ENCODE data around the gene ATL2.
A peak's percentile ranks its signal among the peaks of the same experiment; 100 is the strongest.
"Not testable (repeated sequence)": the region's sequence is repeated elsewhere in the genome, so short reads cannot be mapped to it uniquely, and the experiment has no call there.

The ATL2 gene

DNA sequence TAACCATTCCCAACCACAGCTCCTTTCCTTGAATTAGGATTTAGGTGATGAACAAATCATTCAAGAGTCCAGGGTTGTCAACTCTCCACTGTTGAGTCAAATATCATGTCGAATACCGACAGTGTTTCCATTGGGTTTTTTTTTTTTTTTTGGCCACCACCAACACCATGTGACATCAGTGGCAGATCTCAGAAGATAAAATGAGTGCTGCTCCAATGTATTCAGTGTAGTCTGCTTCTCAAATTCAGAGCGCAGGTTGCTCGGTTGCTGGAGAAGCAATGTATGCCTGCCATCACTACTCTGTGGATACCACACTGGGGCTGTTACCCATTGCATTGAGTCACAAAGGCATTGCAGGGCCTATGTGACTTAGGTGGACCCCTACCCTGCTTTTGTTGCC, 10.8 kb upstream of the ATL2 start:
- no peak for DNase-seq

DNA sequence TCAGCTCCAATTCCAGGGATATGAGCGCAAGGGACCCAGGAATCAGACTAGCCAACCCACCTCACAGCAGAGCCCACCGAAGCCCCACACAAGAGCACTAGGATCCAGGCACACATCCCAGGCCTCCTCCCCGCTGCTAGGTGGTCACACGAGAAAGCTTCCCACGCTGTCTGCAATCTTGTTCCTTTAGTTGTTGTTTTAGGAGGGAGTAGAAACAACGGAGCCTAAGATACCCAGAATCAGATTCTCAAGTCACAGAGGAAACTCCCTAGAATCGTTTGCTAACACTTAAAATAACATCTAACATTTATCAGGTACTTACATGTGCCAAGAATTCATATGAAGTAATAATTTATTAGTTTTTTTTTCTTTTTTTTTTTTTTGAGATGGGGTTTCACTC, 9.7 kb upstream of the ATL2 start:
- DNase-seq = no peak

DNA sequence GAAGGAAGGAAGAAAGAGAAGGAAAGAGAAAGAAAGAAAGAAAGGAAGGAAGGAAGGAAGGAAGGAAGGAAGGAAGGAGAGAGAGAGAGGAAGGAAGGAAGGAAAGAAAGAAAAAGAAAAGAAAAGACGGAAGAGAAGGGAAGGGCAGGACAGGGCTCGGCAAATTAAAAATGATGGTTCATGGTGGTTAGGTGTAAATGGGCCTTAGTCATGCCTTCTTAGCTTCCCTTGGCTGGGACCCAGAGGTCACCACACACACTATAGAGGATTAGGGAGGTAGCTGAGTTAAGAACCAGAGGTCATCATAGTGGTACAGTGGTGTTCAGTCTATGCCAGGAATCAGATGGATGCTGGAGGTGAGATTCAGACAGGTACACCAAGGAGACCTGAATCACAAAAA, 9.3 kb upstream of the ATL2 start:
- DNase-seq = no peak

DNA sequence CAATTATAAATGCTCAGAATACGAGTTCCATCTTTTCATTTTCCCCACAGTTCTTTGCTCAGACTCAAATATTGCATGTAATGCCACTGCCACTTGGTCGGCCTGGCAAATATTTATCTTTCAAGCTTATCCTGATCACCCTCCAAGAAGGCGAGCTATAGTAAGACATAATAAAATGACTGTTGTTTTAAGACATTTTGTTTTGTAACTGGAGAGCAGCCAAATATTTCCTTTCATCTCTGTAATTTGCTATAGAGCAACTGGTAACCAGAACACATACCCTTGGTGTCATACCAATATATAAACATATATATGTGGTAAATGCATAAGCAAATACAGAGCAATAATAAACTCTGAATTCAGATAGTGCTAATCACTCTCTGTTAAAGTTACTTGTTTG, 7.3 kb upstream of the ATL2 start:
- no peak for DNase-seq

DNA sequence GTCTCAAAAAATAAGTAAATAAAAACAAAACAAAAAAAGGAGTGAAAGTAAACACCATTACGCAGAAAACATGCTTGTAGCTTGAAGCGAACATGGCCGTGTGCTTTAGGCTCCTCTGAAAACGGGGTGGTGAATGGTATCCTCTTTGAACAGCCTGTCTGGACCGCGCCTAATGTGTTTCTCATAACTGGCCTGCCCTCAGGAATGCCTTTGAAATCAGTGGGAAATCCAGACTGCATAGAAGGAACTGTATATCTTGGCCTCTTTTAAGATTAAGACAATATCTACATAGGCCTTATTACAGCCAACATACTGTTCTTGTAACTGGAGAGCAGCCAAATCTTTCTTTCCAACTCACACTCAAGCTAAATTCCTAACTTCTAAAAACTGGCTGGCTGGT, 6.7 kb upstream of the ATL2 start:
- not testable (repeated sequence) for DNase-seq

DNA sequence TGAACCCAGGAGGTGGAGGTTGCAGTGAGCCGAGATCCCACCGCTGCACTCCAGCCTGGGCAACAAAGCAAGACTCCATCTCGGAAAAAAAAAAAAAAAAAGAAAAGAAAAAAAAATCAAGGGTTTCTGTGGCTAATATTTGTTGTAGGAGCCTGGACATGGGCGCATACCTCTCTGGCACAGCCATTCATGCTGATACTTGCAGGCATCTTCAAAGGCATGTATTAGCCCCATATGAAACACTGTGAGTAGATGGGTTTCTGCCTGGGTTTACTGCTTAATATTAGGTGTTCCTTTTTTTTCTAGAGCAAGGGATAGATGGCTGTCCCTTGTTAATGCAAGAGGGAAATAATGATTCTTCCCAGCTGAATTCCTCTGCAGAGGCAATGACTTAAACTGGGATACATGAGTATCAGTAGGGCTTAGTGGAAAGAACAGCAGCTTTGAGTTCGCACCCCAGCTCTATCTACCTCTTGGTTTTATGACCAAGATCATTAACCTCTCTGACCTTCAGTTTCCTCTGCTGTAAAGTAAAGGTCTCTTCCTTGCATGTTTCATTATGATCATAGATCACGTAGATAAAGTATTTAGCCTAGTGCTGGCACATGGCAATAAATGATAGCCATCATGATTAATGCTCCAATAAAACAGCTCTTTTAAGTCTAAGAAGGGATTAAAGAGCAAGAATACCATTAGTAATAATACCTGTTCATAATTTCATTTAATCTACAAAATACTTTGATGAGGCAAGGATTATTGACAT, 4.5 kb upstream of the ATL2 start:
- DNase-seq = no peak

DNA sequence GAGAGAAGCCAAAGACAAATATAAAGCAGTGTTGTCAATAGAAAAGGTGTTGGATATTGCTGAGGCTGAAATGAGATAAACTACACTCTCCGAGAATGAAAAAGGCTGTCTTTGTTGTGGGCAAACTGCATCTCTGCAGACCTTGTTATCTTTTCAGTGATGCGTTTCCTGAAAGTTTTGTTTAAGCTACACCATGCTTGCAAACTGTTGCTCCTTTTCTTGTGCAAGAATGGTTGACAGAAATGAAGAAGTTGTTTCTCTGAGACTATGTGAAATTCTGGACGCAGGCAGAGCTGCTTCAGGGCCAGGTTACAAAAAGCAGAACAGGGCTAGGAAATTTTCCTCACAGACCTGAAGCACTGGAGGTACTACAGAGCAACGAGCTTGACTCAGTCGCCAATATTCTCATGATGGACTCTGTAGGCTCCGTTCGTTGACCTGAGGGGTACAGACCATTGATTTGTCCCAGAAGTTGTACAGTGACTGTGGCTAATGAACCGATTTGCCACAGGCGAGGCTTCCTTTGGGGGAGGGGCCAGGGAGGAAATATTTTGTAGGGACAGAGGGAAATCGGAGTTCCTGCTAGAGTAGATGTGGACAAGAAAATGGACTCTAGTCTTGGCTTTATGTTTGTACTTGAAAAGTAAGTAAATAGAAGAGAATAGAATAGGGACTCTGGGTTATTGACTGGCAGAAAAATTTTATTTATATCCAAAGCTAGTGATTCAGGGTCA, 3.5 kb upstream of the ATL2 start:
- DNase-seq = peak; percentile 79

DNA sequence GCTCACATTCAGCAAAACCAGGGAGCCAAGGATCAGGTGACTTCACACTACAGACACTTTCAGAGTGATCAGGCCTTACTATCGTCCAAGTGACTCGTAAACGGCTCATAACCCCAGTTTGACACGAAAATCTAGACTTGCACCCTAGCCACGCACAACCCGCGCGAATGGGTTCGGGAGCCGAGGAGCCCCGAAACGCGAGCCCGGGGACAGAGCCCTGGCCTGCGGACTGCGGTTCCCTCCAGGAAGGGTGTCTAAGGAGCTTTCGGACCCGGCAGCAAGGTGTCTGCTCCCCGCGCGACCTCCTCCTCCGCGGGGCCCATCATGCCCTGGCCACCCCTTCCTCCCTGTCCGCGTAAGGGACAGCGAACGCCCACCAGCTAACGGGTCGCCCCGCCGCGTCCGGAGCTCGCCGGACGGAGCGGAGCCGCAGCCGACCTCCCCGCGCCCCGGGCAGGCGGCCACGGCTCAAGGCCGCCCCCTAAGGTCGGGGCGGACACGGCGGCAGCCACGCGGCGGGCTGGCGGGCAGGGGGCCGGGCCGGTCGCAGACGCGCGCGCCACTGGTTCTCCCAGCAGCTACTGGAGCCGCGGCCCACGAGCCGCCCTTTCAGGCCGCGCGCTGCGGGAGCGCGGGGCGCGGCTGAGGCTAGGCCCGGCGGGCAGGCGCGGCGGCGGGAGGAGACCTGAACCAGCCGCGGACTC, 575 bp downstream of the ATL2 start:
- peak; percentile 54 for DNase-seq

DNA sequence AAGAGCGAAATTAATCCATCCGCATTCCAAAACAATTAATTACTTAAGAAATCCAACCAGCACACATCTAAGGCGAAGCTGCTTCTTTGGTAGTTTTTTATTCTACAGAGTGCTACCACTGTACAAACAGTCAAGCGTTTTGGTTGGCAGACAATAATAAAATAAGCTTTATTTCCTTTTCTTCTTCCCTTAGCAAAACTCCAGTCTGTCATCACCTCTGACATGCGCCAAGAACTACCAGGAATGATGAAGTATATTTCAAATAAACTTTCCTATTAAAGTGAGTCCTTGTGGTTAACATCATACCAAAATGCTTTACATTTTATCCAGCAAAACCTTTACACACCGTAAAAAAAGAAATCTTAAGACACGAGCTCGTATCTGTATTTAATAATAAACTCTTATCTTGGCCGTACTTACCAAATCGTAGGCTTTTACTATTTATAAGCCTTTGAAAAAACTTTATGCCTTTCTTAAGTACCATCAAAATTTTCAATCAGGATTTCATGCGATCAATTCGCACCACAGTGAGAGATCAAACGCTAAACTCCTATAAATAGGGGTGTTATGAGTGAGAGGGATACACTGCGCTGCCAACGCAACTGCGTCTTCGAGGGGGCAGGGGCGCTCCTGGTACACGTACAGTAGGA, 1.3 kb downstream of the ATL2 start:
- no peak for DNase-seq

DNA sequence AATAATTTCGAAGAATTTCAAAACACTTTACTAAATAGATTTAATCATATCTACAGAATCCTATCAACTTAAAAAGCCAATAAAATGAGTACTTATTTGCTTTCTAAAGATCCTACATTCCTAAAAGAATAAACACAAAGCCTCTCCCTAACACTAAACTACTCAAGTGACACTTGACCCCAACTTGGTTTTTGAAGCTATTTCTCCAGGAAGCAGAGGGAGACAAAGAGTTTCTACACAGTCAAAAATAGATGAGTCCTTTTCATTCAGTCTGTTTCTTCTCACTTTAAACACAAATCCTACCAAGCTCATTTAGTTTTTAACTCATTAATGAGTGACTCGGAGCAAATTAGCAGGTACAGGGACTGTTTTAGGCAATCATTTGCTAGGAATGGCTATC, 2.1 kb downstream of the ATL2 start:
- no peak for DNase-seq

DNA sequence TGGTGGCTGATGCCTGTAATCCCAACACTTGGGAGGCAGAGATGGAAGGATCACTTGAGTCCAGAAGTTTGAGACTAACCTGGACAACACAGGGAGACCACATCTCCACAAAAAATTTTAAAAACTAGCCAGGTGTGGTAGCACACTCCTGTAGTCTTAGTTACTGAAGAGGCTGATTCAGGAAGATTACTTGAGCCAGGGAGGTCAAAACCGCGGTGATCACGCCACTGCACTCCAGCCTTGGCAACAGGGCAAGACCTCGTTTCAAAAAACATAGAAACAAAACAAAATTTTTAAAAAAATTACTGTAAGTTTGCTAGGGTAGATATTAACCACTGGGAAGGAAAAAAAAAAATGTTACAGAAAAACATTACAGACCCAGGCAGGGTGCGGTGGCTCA, 5.8 kb downstream of the ATL2 start:
- DNase-seq = no peak

DNA sequence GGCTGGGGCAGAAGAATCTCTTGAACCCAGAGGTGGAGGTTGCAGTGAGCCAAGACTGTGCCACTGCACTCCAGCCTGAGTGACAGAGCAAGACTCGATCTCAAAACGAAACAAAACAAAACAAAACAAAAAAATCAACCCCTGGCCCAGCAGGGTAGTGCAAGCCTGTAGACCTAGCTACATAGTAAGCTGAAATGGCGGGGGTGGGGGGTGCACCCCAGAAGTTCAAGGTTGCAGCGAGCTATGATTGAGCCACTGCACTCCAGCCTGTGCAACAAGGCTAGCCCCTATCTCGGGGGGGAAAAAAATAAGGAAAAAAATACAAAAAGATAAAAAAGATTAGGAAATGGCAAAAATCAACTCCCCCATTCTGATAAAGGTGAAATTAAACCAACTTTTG, 6.4 kb downstream of the ATL2 start:
- no peak for DNase-seq

DNA sequence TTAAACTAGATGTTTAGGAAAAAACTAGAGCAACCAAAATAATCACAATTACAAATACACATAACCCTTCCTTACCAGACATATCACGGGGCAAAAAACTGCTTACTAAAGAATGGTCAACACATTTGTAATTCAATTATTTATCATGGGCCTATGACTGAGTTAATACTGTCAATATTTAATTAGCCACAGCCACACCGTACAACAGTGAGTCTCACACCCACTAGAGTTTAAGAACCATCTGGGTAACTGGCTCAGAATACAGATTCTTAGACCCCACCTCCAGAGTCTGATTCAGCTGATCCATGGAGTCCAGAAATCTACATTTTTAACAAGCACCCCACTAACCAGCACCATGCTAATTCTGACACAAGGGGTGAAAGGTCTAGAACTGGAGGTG, 14.8 kb downstream of the ATL2 start:
- no peak for DNase-seq

DNA sequence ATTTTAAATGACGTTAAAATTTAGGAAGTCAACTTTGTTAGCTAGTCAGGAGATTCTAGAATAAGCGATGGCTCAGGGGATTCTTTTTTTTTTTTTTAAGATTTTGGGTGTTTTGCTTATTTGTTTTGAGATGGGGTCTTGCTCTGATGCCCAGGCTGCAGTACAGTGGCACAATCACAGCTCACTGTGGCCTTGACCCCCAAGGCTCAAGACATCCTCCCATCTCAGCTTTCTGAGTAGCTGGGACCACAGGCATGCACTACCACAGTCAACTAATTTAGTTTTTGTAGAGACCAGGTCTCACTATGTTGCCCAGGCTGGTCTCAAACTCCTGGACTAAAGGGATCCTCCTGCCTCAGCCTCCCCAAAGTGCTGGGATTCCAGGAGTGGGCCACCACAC, 16.9 kb downstream of the ATL2 start:
- DNase-seq = no peak

DNA sequence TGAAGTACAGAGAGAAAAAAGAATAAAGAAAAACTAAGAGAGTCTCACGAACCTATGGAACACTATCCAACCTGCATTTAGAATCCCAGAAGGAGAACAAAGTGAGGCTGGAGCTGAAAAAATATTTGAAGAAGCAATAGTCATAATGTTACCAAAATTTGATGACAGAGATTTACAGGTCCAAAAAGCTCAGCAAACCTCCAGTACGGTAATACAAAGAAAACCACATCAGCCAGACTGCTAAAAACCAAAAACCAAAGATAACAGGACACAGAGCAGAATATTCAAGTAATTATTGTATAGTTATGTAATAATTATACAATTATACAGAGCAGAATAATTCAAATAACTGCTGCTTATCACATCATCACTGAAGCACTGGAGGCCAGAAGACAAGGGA, 23.7 kb downstream of the ATL2 start:
- no peak for DNase-seq

DNA sequence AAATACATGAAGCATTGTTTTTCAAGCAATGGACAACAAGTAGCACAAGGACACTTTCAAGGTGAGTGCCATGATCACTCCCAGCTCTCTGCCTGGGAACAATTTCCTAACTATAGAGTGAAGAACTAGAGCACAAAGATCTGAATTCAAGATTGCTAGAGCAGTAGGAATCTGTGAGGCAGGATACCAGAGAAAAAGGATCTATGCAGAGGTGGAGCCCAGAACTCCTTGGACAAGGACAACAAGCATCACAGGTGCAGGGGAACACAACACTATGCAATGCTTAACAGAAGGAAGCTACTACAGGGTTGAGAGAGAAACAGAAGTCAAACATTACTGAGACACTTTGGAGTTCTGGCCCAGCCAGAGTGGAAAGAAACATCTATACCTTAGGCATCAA, 24.7 kb downstream of the ATL2 start:
- DNase-seq = no peak

DNA sequence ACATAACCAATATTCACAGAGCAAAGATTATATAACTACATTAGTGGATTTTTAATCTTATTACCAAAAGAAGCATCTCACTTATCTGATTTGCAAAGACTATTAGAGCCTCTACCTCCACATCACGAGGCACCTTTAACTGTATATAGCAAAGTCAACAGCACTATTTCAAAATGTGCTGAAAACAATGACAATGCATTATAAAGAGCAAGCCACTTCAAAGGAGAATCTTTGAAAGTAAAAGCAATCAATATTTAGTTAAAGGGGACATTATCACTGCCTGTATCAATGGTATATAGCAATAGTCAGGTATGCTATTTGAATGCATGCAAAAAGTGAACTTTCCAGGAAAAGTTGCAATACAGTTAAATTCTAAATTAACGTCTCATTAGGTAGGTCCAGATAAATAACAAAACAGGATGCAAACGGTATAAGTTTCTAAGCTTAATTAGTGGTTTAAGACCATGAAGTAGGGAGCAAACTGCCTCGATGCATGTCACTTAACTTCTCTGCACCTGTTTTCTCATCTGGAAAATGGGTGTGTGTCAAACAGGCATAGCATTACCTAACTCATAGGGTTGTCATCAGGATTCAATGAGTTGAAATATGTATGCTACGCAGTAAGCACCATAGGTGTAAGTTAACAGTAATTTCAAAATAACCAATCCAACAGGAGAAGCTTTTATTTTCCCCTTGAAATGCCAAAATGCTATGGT, 31.6 kb downstream of the ATL2 start:
- DNase-seq = no peak

DNA sequence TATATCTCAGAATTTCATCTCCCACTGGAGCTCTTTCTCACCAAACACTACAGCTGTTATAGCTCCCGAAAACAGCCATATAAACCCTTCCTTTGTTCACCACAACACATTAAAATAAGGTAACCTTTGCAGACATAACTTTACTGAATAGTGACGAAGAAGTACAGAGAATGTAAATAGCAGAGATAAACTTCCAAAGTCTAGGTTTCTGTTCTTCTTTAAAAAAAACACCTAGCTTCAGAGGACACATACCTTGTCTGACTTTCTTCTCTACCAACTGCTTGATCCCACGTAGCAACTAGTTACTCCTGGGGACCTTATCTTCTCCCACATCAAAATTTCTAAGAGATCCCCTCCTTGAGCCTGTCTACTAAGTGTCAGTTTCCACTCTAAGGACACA, 32.3 kb downstream of the ATL2 start:
- DNase-seq = no peak

DNA sequence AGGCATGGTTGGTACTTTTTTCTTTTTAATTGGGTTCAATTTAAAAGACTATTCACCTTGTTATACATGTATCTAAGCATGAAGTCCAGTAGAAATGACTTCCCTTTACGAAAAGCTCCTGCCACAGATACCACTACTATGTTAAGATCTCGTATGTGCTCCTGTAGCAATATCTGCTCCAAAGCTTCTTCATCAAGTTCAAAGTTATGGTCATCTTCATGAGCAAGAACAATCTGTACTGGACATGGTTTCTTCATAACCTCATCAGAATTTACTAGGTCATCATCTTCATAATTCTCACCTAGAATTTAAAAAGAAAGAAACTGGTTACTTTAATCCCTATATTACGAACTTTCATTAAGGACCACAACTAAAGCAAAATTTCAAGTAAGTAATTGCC, 33.9 kb downstream of the ATL2 start:
- DNase-seq = no peak

DNA sequence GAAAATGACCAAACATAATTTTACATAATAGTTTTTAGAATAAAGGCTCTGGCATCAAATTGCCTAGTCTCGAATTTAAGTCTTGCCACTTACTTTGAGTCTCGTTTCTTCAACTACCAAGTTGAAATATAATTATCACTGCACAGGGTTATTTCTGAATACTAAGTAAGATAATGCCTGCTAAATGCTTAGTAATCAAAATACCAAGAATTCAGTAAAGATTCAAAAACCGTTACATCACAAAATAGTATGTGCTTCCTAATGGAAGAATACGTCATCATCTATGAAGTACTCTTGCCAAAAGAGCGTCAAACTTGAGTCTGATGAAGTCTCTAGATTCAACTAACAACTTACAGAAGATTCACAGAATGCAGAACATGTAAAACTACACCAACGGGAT, 40.5 kb downstream of the ATL2 start:
- DNase-seq = no peak

DNA sequence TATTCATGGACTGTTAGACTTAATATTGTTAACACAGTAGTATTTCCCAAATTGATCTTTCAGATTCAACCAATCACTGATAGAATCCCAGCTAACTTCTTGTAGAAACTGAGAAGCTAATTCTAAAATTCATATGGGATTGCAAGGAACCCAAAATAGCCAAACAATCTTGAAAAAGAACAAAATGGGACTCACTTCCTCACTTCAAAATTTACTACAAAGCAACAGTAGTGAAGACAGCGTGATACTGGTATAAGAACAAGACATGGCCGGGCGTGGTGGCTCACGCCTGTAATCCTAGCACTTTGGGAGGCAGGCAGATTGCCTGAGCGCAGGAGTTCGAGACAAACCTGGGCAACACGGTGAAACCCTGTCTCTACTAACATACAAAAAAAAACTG, 46.3 kb downstream of the ATL2 start:
- no peak for DNase-seq

DNA sequence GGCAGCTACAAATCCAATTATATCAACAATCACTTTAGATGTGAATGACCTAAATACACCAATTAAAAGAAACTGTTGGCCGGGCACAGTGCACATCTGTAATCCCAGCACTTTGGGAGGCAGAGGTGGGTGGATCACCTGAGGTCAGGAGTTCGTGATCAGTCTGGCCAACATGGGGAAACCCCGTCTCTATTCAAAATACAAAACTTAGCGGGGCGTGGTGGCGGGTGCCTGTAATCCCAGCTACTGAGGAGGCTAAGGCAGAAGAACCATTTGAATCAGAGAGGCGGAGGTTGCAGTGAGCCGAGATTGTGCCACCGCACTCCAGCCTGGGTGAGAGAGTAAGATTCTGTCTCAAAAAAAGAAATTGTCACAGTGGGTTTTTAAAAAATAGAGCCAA, 49.5 kb downstream of the ATL2 start:
- no peak for DNase-seq

DNA sequence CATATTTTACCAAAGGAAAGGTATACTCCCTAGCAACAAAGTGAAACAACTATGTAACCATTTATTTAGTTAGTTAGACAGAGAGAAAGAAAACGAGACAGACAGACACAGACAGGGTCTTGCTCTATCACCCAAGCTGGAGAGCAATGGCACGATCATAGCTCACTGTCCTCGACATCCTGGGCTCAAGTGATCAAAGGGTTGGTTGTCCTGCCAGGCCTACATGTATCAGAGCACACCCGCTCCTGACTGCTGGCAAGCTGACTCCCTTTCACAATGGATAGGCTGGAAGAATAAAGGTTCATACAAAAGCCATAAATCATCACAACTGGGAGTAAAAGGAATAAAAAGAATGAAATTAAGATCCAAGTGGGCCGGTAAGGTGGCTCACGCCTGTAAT, 53.5 kb downstream of the ATL2 start:
- DNase-seq = no peak

All from GF-D8 (cell line).